K562 (cell line): Measurements from ENCODE around the gene C19orf47.

Source experiments
- DEAF1 ChIP-seq: fragments of 450-650 bp; formaldehyde crosslinking; IDR thresholded peaks from 2 replicates; pipeline ENCODE4 v1.4.0; 2020; ENCODE audit warnings: mild to moderate bottlenecking, moderate library complexity
- ZBTB8A ChIP-seq: fragments of 450-650 bp; IDR thresholded peaks from 2 replicates; pipeline ENCODE4 v1.6.1; 2018; ENCODE audit warnings: mild to moderate bottlenecking, moderate library complexity; ENCODE audit not compliant: partially characterized antibody

- TF ChIP-seq ZBTB8A = no peak
- no peak for TF ChIP-seq DEAF1 (CRISPR knock-in tag)
Measured at GRCh38 chr19:40304306-40304705, 43.9 kb downstream of the C19orf47 start.
